HEK293 (cell line): ENCODE measurements around the gene PPHLN1.

Source experiments
- EGR2 ChIP-seq: fragments of 450-650 bp; formaldehyde crosslinking; IDR thresholded peaks from 2 replicates; pipeline ENCODE4 v1.5.1; 2016; ENCODE audit warnings: low read depth, missing biosample characterization, missing genetic modification characterization
- GLI2 ChIP-seq: fragments of 450-650 bp; formaldehyde crosslinking; IDR thresholded peaks from 2 replicates; pipeline ENCODE4; 2017; ENCODE audit warnings: missing biosample characterization, missing genetic modification characterization, low read depth, borderline replicate concordance
- KLF16 ChIP-seq: fragments of 450-650 bp; formaldehyde crosslinking; IDR thresholded peaks from 2 replicates; pipeline ENCODE4 v1.5.1; 2017; ENCODE audit warnings: missing biosample characterization, missing genetic modification characterization
- OSR2 ChIP-seq: fragments of 450-650 bp; formaldehyde crosslinking; IDR thresholded peaks from 2 replicates; pipeline ENCODE4 v1.5.1; 2016; ENCODE audit warnings: missing biosample characterization, missing genetic modification characterization
- ZBTB17 ChIP-seq: fragments of 450-650 bp; formaldehyde crosslinking; IDR thresholded peaks from 2 replicates; pipeline ENCODE4 v1.5.1; 2016; ENCODE audit warnings: missing biosample characterization, missing genetic modification characterization
- ZNF112 ChIP-seq: fragments of 450-650 bp; formaldehyde crosslinking; IDR thresholded peaks from 2 replicates; pipeline ENCODE4 v1.5.0; 2017; ENCODE audit warnings: missing biosample characterization, missing genetic modification characterization
- ZNF132 ChIP-seq: fragments of 450-650 bp; formaldehyde crosslinking; IDR thresholded peaks from 2 replicates; pipeline ENCODE4 v1.5.1; 2017; ENCODE audit warnings: missing biosample characterization, missing genetic modification characterization, borderline replicate concordance
- ZNF133 ChIP-seq: fragments of 450-650 bp; formaldehyde crosslinking; IDR thresholded peaks from 2 replicates; pipeline ENCODE4 v1.5.1; 2016; ENCODE audit warnings: missing biosample characterization, missing genetic modification characterization
- ZNF211 ChIP-seq: fragments of 450-650 bp; formaldehyde crosslinking; IDR thresholded peaks from 2 replicates; pipeline ENCODE4 v1.5.1; 2016; ENCODE audit warnings: low read depth, missing biosample characterization, missing genetic modification characterization
- ZNF23 ChIP-seq: fragments of 450-650 bp; formaldehyde crosslinking; IDR thresholded peaks from 2 replicates; pipeline ENCODE4 v1.5.1; 2016; ENCODE audit warnings: missing biosample characterization, missing genetic modification characterization, borderline replicate concordance
- ZNF24 ChIP-seq: fragments of 450-650 bp; formaldehyde crosslinking; IDR thresholded peaks from 2 replicates; pipeline ENCODE4 v1.5.1; 2016; ENCODE audit warnings: missing biosample characterization, missing genetic modification characterization
- ZNF274 ChIP-seq, 2 experiments: fragments of 200-500 bp in 1 of 2; fragments of 450-650 bp in 1 of 2; sonication (Bioruptor generic) in 1 of 2; formaldehyde crosslinking in 1 of 2; IDR thresholded peaks; 2 replicates each; pipeline versions ENCODE4 v1.5.1 to v1.6.1; 2014 to 2016; ENCODE audit warnings: borderline replicate concordance in 1 of 2, inconsistent platforms in 1 of 2, low read length in 1 of 2, missing biosample characterization in 1 of 2, missing genetic modification characterization in 1 of 2
- ZNF324 ChIP-seq: fragments of 450-650 bp; formaldehyde crosslinking; IDR thresholded peaks from 2 replicates; pipeline ENCODE4 v1.5.1; 2016; ENCODE audit warnings: missing biosample characterization, missing genetic modification characterization
- ZNF341 ChIP-seq: fragments of 450-650 bp; formaldehyde crosslinking; IDR thresholded peaks from 2 replicates; pipeline ENCODE4; 2016; ENCODE audit warnings: low read depth, missing biosample characterization, missing genetic modification characterization
- ZNF391 ChIP-seq: fragments of 450-650 bp; formaldehyde crosslinking; IDR thresholded peaks from 2 replicates; pipeline ENCODE4 v1.5.1; 2016; ENCODE audit warnings: low read depth, missing biosample characterization, missing genetic modification characterization, borderline replicate concordance
- ZNF423 ChIP-seq: fragments of 450-650 bp; formaldehyde crosslinking; IDR thresholded peaks from 2 replicates; pipeline ENCODE4 v1.5.1; 2016; ENCODE audit warnings: missing biosample characterization, missing genetic modification characterization
- ZNF514 ChIP-seq: fragments of 450-650 bp; formaldehyde crosslinking; IDR thresholded peaks from 2 replicates; pipeline ENCODE4 v1.5.1; 2016; ENCODE audit warnings: missing biosample characterization, missing genetic modification characterization
- ZNF530 ChIP-seq: fragments of 450-650 bp; formaldehyde crosslinking; IDR thresholded peaks from 2 replicates; pipeline ENCODE4 v1.5.1; 2016; ENCODE audit warnings: low read depth, missing biosample characterization, missing genetic modification characterization
- ZNF621 ChIP-seq: fragments of 450-650 bp; formaldehyde crosslinking; IDR thresholded peaks from 2 replicates; pipeline ENCODE4 v1.5.1; 2017; ENCODE audit warnings: missing biosample characterization, missing genetic modification characterization
- ZNF658 ChIP-seq: fragments of 450-650 bp; formaldehyde crosslinking; IDR thresholded peaks from 2 replicates; pipeline ENCODE4; 2016; ENCODE audit warnings: missing biosample characterization, missing genetic modification characterization
- ZNF664 ChIP-seq: fragments of 450-650 bp; formaldehyde crosslinking; IDR thresholded peaks from 2 replicates; pipeline ENCODE4 v1.5.1; 2016; ENCODE audit warnings: missing biosample characterization, missing genetic modification characterization
- TF ChIP-seq, protein P1 (sequence below): fragments of 450-650 bp; formaldehyde crosslinking; IDR thresholded peaks from 2 replicates; pipeline ENCODE4 v1.5.1; 2017; ENCODE audit warnings: missing biosample characterization, missing genetic modification characterization
- TF ChIP-seq, protein P2 (sequence below): fragments of 450-650 bp; formaldehyde crosslinking; conservative IDR thresholded peaks from 2 replicates; pipeline ENCODE4 v1.5.1; 2016; ENCODE audit warnings: low read depth, missing biosample characterization, missing genetic modification characterization
- TF ChIP-seq, protein P3 (sequence below): fragments of 450-650 bp; formaldehyde crosslinking; IDR thresholded peaks from 2 replicates; pipeline ENCODE4 v1.5.1; 2016; ENCODE audit warnings: missing biosample characterization, missing genetic modification characterization, low read depth
- TF ChIP-seq, protein P4 (sequence below): fragments of 450-650 bp; formaldehyde crosslinking; IDR thresholded peaks from 2 replicates; pipeline ENCODE4 v1.5.1; 2016; ENCODE audit warnings: missing biosample characterization, missing genetic modification characterization, borderline replicate concordance

PPHLN1 gene

DNA sequence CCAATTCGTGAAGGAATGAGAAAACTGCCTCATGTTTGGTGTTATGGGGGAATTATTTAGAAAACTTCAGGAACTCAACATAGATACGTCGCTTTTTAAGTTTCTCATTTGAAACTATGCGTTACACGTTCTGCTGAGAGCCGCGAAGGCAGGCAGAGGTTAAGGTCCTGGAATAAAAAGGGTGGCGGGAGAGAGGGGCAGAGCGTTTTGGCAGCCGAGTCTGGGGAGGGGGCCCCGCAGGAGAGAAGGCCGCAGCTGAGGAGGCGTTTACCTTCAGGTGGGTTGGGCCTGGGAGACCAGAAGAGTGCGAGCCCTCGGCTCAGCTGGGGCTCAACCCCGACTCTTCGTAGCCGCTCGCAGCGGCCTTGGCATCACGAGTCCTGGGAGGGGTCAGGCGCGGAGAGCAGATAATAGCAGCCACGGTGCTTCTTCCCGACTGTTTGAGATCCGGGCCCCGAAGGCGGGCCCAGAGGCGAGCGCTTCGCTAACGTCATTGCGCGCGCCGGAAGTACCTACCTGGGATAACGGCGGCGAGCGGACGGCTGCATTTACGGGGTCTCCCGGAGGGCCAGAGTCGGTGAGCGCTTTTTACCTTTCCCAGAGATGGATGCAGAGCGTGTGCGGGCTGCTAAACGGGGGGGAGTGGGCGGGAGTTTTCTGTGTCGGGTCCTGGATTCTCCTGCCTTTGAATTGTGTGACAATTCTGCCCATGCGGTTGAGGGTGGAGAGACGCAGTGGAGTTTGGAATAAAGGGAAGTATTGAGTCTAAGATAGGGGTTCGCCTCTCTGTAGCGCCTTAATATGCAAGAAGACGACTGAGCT is at the start of gene PPHLN1, which contains the start of gene ZCRB1 (continued):
- TF ChIP-seq, protein P1, sequence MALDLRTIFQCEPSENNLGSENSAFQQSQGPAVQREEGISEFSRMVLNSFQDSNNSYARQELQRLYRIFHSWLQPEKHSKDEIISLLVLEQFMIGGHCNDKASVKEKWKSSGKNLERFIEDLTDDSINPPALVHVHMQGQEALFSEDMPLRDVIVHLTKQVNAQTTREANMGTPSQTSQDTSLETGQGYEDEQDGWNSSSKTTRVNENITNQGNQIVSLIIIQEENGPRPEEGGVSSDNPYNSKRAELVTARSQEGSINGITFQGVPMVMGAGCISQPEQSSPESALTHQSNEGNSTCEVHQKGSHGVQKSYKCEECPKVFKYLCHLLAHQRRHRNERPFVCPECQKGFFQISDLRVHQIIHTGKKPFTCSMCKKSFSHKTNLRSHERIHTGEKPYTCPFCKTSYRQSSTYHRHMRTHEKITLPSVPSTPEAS (tag by site-specific recombination): no peak
- no peak for TF ChIP-seq ZNF133 (tag by site-specific recombination)
- TF ChIP-seq ZNF530 (tag by site-specific recombination): no peak
- TF ChIP-seq ZNF658: no peak
- TF ChIP-seq ZNF621 (tag by site-specific recombination): no peak
- no peak for TF ChIP-seq ZNF514 (tag by site-specific recombination)
- no peak for TF ChIP-seq ZNF132 (tag by site-specific recombination)
- TF ChIP-seq ZNF423 (tag by site-specific recombination): no peak
- TF ChIP-seq EGR2: no peak
- no peak for TF ChIP-seq ZNF112 (tag by site-specific recombination)
- no peak for TF ChIP-seq ZNF664 (tag by site-specific recombination)
- TF ChIP-seq ZBTB17: peak; percentile 92
- TF ChIP-seq, protein P2, sequence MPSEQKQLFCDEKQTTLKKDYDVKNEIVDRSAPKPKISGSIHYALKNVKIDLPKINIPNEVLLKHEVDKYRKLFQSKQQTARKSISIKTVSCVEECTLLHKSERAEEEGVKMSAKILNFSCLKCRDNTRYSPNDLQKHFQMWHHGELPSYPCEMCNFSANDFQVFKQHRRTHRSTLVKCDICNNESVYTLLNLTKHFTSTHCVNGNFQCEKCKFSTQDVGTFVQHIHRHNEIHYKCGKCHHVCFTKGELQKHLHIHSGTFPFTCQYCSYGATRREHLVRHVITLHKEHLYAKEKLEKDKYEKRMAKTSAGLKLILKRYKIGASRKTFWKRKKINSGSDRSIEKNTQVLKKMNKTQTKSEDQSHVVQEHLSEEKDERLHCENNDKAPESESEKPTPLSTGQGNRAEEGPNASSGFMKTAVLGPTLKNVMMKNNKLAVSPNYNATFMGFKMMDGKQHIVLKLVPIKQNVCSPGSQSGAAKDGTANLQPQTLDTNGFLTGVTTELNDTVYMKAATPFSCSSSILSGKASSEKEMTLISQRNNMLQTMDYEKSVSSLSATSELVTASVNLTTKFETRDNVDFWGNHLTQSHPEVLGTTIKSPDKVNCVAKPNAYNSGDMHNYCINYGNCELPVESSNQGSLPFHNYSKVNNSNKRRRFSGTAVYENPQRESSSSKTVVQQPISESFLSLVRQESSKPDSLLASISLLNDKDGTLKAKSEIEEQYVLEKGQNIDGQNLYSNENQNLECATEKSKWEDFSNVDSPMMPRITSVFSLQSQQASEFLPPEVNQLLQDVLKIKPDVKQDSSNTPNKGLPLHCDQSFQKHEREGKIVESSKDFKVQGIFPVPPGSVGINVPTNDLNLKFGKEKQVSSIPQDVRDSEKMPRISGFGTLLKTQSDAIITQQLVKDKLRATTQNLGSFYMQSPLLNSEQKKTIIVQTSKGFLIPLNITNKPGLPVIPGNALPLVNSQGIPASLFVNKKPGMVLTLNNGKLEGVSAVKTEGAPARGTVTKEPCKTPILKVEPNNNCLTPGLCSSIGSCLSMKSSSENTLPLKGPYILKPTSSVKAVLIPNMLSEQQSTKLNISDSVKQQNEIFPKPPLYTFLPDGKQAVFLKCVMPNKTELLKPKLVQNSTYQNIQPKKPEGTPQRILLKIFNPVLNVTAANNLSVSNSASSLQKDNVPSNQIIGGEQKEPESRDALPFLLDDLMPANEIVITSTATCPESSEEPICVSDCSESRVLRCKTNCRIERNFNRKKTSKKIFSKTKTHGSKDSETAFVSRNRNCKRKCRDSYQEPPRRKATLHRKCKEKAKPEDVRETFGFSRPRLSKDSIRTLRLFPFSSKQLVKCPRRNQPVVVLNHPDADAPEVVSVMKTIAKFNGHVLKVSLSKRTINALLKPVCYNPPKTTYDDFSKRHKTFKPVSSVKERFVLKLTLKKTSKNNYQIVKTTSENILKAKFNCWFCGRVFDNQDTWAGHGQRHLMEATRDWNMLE (tag by site-specific recombination): peak; percentile 32; the same call in 1 of the 2 replicates
- TF ChIP-seq ZNF341: peak; percentile 95
- TF ChIP-seq, protein P3, sequence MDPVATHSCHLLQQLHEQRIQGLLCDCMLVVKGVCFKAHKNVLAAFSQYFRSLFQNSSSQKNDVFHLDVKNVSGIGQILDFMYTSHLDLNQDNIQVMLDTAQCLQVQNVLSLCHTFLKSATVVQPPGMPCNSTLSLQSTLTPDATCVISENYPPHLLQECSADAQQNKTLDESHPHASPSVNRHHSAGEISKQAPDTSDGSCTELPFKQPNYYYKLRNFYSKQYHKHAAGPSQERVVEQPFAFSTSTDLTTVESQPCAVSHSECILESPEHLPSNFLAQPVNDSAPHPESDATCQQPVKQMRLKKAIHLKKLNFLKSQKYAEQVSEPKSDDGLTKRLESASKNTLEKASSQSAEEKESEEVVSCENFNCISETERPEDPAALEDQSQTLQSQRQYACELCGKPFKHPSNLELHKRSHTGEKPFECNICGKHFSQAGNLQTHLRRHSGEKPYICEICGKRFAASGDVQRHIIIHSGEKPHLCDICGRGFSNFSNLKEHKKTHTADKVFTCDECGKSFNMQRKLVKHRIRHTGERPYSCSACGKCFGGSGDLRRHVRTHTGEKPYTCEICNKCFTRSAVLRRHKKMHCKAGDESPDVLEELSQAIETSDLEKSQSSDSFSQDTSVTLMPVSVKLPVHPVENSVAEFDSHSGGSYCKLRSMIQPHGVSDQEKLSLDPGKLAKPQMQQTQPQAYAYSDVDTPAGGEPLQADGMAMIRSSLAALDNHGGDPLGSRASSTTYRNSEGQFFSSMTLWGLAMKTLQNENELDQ (tag by site-specific recombination): no peak
- no peak for TF ChIP-seq ZNF391 (tag by site-specific recombination)
- TF ChIP-seq, protein P4, sequence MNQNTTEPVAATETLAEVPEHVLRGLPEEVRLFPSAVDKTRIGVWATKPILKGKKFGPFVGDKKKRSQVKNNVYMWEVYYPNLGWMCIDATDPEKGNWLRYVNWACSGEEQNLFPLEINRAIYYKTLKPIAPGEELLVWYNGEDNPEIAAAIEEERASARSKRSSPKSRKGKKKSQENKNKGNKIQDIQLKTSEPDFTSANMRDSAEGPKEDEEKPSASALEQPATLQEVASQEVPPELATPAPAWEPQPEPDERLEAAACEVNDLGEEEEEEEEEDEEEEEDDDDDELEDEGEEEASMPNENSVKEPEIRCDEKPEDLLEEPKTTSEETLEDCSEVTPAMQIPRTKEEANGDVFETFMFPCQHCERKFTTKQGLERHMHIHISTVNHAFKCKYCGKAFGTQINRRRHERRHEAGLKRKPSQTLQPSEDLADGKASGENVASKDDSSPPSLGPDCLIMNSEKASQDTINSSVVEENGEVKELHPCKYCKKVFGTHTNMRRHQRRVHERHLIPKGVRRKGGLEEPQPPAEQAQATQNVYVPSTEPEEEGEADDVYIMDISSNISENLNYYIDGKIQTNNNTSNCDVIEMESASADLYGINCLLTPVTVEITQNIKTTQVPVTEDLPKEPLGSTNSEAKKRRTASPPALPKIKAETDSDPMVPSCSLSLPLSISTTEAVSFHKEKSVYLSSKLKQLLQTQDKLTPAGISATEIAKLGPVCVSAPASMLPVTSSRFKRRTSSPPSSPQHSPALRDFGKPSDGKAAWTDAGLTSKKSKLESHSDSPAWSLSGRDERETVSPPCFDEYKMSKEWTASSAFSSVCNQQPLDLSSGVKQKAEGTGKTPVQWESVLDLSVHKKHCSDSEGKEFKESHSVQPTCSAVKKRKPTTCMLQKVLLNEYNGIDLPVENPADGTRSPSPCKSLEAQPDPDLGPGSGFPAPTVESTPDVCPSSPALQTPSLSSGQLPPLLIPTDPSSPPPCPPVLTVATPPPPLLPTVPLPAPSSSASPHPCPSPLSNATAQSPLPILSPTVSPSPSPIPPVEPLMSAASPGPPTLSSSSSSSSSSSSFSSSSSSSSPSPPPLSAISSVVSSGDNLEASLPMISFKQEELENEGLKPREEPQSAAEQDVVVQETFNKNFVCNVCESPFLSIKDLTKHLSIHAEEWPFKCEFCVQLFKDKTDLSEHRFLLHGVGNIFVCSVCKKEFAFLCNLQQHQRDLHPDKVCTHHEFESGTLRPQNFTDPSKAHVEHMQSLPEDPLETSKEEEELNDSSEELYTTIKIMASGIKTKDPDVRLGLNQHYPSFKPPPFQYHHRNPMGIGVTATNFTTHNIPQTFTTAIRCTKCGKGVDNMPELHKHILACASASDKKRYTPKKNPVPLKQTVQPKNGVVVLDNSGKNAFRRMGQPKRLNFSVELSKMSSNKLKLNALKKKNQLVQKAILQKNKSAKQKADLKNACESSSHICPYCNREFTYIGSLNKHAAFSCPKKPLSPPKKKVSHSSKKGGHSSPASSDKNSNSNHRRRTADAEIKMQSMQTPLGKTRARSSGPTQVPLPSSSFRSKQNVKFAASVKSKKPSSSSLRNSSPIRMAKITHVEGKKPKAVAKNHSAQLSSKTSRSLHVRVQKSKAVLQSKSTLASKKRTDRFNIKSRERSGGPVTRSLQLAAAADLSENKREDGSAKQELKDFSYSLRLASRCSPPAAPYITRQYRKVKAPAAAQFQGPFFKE (tag by site-specific recombination): no peak
- no peak for TF ChIP-seq OSR2
- TF ChIP-seq GLI2 (tag by site-specific recombination): no peak
- no peak for TF ChIP-seq ZNF211 (tag by site-specific recombination)
- no peak for TF ChIP-seq ZNF23 (tag by site-specific recombination)
- TF ChIP-seq ZNF324: peak; percentile 38; the same call in 1 of the 2 replicates
- no peak for TF ChIP-seq ZNF274 (IDR thresholded peaks at IDR 0.05; ENCODE audit: low read length)
- no peak for TF ChIP-seq ZNF274 (tag by site-specific recombination; IDR thresholded peaks at IDR 0.05; ENCODE audit: borderline replicate concordance)
- no peak for TF ChIP-seq ZNF24
- TF ChIP-seq KLF16 (tag by site-specific recombination): peak; percentile 74
